HCT116 (cell line): ENCODE measurements around the gene CCDC116.

ENCODE experiments used
- POLR2A ChIP-seq: IDR thresholded peaks from 2 replicates; pipeline ENCODE4 v1.7.0; 2011; ENCODE audit warnings: borderline replicate concordance; ENCODE audit not compliant: insufficient read depth, insufficient read length; ENCODE audit errors: extremely low read depth
- TF ChIP-seq, protein P1 (sequence below): IDR thresholded peaks from 2 replicates; pipeline ENCODE4 v1.6.1; 2012
- TF ChIP-seq, protein P2 (sequence below), 3 experiments: fragments of 200-600 bp in 1 of 3; sonication (generic) in 1 of 3; IDR thresholded peaks in 2 of 3; conservative IDR thresholded peaks in 1 of 3; 2 replicates each; pipeline ENCODE4 v1.5.1; 2012 to 2017; ENCODE audit warnings: low read depth in 2 of 3, low read length in 2 of 3, antibody characterized with exemption in 1 of 3, borderline replicate concordance in 1 of 3, control low read depth in 1 of 3, mild to moderate bottlenecking in 1 of 3, mixed read lengths in 1 of 3, mixed run types in 1 of 3, moderate library complexity in 1 of 3; ENCODE audit not compliant: insufficient read depth in 1 of 3

DNA sequence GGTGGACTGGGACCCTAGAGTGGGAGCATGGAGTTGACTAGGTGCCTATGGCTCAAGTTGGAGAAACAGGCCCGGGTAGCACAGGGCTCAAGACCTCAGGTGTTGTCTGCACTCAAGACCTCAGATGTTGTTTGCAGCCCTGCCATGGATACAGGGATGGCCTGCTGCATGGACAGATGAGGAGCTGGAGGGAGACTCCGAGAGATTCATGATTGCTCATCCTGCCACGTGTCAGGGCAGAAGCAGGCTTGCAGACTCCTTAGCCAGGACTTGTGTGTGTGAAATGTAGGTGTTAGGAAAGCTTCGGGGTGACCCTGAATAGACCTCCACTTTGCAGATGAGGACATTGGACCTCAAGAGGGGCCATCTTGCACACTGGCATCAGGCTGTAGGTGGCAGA, 921 bp downstream of the CCDC116 start:
- TF ChIP-seq, protein P1, sequence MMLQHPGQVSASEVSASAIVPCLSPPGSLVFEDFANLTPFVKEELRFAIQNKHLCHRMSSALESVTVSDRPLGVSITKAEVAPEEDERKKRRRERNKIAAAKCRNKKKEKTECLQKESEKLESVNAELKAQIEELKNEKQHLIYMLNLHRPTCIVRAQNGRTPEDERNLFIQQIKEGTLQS = no peak
- TF ChIP-seq, protein P2, sequence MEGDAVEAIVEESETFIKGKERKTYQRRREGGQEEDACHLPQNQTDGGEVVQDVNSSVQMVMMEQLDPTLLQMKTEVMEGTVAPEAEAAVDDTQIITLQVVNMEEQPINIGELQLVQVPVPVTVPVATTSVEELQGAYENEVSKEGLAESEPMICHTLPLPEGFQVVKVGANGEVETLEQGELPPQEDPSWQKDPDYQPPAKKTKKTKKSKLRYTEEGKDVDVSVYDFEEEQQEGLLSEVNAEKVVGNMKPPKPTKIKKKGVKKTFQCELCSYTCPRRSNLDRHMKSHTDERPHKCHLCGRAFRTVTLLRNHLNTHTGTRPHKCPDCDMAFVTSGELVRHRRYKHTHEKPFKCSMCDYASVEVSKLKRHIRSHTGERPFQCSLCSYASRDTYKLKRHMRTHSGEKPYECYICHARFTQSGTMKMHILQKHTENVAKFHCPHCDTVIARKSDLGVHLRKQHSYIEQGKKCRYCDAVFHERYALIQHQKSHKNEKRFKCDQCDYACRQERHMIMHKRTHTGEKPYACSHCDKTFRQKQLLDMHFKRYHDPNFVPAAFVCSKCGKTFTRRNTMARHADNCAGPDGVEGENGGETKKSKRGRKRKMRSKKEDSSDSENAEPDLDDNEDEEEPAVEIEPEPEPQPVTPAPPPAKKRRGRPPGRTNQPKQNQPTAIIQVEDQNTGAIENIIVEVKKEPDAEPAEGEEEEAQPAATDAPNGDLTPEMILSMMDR (IDR thresholded peaks at IDR 0.05 in 2 of 3, conservative IDR thresholded peaks at IDR 0.05 in 1 of 3; ENCODE audit: borderline replicate concordance in 1 of 3, insufficient read depth in 1 of 3, low read depth in 2 of 3, low read length in 2 of 3) = no peak
- no peak for TF ChIP-seq POLR2A
